Measurements from ENCODE around the gene MASTL. TPM values are rescaled to one million over a fixed set of nuclear protein-coding genes. Genes with fewer than 3 reads are reported as not detected.

The MASTL gene
- total RNA-seq, 1 experiment from 2014 or later, result 25.5 TPM

DNA sequence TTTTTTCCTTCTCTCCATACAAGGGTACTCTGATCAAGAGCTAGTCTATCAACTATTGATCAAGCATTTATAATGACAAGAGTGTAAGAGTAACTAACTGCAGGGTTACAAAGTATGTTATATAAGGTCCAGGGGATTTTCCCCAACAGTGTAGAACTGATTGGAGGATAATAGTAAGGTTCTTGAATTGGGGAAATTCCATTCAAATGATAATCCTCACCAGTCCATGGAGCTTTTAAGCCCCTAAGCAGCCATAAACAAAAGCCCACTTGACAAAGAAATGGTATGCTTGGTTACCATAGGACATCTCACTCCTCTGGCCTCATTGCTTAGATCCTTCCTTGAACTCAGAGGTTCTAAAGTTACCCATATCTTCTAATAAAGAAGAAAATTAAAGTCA lies 9.2 kb upstream of the MASTL start:
- ChIA-PET POLR2A (no interaction called here), CTCF (interaction anchor here (2.0 kb wide), 1 partner anchor 8 kb away, joined by 14 read pairs; the partner anchor contains the start of gene YME1L1)
- no peak for DNase-seq (ENCODE audit: low spot score)
- Mint-ChIP-seq H3K27ac (no peak overlapping the region), H3K36me3 (peaks cover 60% of the 10 kb centered on the region), H3K4me3 (no peak overlapping the region), H3K27me3 (ENCODE audit: low read depth) (no peaks in the 10 kb centered on the region), H3K9me3 (no peaks in the 10 kb centered on the region), H3K4me1 (peaks cover 2% of the 10 kb centered on the region; the same call in 1 of the 2 replicates)
- ATAC-seq, result no peak
- TF ChIP-seq ZNF671 (CRISPR knock-in tag; IDR thresholded peaks at IDR 0.05), result no peak
- TF ChIP-seq, protein P1, sequence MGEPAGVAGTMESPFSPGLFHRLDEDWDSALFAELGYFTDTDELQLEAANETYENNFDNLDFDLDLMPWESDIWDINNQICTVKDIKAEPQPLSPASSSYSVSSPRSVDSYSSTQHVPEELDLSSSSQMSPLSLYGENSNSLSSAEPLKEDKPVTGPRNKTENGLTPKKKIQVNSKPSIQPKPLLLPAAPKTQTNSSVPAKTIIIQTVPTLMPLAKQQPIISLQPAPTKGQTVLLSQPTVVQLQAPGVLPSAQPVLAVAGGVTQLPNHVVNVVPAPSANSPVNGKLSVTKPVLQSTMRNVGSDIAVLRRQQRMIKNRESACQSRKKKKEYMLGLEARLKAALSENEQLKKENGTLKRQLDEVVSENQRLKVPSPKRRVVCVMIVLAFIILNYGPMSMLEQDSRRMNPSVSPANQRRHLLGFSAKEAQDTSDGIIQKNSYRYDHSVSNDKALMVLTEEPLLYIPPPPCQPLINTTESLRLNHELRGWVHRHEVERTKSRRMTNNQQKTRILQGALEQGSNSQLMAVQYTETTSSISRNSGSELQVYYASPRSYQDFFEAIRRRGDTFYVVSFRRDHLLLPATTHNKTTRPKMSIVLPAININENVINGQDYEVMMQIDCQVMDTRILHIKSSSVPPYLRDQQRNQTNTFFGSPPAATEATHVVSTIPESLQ (CRISPR knock-in tag; IDR thresholded peaks at IDR 0.05), result no peak
- TF ChIP-seq, protein P2, sequence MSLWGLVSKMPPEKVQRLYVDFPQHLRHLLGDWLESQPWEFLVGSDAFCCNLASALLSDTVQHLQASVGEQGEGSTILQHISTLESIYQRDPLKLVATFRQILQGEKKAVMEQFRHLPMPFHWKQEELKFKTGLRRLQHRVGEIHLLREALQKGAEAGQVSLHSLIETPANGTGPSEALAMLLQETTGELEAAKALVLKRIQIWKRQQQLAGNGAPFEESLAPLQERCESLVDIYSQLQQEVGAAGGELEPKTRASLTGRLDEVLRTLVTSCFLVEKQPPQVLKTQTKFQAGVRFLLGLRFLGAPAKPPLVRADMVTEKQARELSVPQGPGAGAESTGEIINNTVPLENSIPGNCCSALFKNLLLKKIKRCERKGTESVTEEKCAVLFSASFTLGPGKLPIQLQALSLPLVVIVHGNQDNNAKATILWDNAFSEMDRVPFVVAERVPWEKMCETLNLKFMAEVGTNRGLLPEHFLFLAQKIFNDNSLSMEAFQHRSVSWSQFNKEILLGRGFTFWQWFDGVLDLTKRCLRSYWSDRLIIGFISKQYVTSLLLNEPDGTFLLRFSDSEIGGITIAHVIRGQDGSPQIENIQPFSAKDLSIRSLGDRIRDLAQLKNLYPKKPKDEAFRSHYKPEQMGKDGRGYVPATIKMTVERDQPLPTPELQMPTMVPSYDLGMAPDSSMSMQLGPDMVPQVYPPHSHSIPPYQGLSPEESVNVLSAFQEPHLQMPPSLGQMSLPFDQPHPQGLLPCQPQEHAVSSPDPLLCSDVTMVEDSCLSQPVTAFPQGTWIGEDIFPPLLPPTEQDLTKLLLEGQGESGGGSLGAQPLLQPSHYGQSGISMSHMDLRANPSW (CRISPR knock-in tag; conservative IDR thresholded peaks at IDR 0.05; ENCODE audit: low read depth), result no peak
- TF ChIP-seq, protein P3, sequence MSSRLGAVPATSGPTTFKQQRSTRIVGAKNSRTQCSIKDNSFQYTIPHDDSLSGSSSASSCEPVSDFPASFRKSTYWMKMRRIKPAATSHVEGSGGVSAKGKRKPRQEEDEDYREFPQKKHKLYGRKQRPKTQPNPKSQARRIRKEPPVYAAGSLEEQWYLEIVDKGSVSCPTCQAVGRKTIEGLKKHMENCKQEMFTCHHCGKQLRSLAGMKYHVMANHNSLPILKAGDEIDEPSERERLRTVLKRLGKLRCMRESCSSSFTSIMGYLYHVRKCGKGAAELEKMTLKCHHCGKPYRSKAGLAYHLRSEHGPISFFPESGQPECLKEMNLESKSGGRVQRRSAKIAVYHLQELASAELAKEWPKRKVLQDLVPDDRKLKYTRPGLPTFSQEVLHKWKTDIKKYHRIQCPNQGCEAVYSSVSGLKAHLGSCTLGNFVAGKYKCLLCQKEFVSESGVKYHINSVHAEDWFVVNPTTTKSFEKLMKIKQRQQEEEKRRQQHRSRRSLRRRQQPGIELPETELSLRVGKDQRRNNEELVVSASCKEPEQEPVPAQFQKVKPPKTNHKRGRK (CRISPR knock-in tag; IDR thresholded peaks at IDR 0.05; ENCODE audit: borderline replicate concordance), result no peak
- TF ChIP-seq, protein P4, sequence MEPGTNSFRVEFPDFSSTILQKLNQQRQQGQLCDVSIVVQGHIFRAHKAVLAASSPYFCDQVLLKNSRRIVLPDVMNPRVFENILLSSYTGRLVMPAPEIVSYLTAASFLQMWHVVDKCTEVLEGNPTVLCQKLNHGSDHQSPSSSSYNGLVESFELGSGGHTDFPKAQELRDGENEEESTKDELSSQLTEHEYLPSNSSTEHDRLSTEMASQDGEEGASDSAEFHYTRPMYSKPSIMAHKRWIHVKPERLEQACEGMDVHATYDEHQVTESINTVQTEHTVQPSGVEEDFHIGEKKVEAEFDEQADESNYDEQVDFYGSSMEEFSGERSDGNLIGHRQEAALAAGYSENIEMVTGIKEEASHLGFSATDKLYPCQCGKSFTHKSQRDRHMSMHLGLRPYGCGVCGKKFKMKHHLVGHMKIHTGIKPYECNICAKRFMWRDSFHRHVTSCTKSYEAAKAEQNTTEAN (CRISPR knock-in tag; IDR thresholded peaks at IDR 0.05), result no peak

DNA sequence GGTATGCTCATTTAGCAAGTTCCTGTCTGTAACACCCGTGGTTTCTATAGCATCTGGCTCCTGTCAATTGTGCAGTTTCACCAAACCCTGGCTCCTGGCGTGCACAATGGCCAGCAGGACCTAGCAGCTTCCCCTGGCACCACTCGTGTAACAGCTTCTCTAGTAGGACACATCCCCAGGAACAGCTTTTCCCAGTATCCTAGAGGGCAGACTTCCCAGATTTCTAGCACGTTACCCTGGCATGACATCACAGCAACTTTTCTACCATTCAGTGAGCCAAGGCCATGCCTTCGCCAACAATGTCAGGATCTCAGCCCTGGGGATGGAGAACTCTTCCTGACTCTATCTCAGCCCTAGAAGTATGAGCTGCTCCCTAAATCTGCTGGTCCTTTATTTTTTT lies 7.5 kb upstream of the MASTL start:
- no peak overlapping the region for H3K27ac Mint-ChIP-seq
- ATAC-seq, result no peak
- ChIA-PET POLR2A (interaction anchor here (0.6 kb wide), 1 partner anchor 19 kb away, joined by 3 read pairs; no protein-coding TSS in a partner anchor), CTCF (no interaction called here)
- no peak for DNase-seq (ENCODE audit: low spot score)
- H3K4me3 Mint-ChIP-seq, result no peak overlapping the region
- H3K9me3 Mint-ChIP-seq, result no peaks in the 10 kb centered on the region
- H3K36me3 Mint-ChIP-seq, result peaks cover 53% of the 10 kb centered on the region
- peaks cover 11% of the 10 kb centered on the region for H3K4me1 Mint-ChIP-seq
- no peak for TF ChIP-seq PRRX2 (CRISPR knock-in tag; IDR thresholded peaks at IDR 0.05)
- no peak for TF ChIP-seq JAZF1 (CRISPR knock-in tag; IDR thresholded peaks at IDR 0.05)
- TF ChIP-seq, protein P5, sequence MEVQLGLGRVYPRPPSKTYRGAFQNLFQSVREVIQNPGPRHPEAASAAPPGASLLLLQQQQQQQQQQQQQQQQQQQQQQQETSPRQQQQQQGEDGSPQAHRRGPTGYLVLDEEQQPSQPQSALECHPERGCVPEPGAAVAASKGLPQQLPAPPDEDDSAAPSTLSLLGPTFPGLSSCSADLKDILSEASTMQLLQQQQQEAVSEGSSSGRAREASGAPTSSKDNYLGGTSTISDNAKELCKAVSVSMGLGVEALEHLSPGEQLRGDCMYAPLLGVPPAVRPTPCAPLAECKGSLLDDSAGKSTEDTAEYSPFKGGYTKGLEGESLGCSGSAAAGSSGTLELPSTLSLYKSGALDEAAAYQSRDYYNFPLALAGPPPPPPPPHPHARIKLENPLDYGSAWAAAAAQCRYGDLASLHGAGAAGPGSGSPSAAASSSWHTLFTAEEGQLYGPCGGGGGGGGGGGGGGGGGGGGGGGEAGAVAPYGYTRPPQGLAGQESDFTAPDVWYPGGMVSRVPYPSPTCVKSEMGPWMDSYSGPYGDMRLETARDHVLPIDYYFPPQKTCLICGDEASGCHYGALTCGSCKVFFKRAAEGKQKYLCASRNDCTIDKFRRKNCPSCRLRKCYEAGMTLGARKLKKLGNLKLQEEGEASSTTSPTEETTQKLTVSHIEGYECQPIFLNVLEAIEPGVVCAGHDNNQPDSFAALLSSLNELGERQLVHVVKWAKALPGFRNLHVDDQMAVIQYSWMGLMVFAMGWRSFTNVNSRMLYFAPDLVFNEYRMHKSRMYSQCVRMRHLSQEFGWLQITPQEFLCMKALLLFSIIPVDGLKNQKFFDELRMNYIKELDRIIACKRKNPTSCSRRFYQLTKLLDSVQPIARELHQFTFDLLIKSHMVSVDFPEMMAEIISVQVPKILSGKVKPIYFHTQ (CRISPR knock-in tag; IDR thresholded peaks at IDR 0.05), result no peak
- TF ChIP-seq, protein P6, sequence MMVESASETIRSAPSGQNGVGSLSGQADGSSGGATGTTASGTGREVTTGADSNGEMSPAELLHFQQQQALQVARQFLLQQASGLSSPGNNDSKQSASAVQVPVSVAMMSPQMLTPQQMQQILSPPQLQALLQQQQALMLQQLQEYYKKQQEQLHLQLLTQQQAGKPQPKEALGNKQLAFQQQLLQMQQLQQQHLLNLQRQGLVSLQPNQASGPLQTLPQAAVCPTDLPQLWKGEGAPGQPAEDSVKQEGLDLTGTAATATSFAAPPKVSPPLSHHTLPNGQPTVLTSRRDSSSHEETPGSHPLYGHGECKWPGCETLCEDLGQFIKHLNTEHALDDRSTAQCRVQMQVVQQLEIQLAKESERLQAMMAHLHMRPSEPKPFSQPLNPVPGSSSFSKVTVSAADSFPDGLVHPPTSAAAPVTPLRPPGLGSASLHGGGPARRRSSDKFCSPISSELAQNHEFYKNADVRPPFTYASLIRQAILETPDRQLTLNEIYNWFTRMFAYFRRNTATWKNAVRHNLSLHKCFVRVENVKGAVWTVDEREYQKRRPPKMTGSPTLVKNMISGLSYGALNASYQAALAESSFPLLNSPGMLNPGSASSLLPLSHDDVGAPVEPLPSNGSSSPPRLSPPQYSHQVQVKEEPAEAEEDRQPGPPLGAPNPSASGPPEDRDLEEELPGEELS (CRISPR knock-in tag; IDR thresholded peaks at IDR 0.05), result no peak
- TF ChIP-seq, protein P7, sequence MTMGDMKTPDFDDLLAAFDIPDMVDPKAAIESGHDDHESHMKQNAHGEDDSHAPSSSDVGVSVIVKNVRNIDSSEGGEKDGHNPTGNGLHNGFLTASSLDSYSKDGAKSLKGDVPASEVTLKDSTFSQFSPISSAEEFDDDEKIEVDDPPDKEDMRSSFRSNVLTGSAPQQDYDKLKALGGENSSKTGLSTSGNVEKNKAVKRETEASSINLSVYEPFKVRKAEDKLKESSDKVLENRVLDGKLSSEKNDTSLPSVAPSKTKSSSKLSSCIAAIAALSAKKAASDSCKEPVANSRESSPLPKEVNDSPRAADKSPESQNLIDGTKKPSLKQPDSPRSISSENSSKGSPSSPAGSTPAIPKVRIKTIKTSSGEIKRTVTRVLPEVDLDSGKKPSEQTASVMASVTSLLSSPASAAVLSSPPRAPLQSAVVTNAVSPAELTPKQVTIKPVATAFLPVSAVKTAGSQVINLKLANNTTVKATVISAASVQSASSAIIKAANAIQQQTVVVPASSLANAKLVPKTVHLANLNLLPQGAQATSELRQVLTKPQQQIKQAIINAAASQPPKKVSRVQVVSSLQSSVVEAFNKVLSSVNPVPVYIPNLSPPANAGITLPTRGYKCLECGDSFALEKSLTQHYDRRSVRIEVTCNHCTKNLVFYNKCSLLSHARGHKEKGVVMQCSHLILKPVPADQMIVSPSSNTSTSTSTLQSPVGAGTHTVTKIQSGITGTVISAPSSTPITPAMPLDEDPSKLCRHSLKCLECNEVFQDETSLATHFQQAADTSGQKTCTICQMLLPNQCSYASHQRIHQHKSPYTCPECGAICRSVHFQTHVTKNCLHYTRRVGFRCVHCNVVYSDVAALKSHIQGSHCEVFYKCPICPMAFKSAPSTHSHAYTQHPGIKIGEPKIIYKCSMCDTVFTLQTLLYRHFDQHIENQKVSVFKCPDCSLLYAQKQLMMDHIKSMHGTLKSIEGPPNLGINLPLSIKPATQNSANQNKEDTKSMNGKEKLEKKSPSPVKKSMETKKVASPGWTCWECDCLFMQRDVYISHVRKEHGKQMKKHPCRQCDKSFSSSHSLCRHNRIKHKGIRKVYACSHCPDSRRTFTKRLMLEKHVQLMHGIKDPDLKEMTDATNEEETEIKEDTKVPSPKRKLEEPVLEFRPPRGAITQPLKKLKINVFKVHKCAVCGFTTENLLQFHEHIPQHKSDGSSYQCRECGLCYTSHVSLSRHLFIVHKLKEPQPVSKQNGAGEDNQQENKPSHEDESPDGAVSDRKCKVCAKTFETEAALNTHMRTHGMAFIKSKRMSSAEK (CRISPR knock-in tag; IDR thresholded peaks at IDR 0.05; ENCODE audit: borderline replicate concordance), result no peak
- TF ChIP-seq, protein P8, sequence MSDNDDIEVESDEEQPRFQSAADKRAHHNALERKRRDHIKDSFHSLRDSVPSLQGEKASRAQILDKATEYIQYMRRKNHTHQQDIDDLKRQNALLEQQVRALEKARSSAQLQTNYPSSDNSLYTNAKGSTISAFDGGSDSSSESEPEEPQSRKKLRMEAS (CRISPR knock-in tag; IDR thresholded peaks at IDR 0.05), result no peak
- no peak for TF ChIP-seq CREB1 (CRISPR knock-in tag; IDR thresholded peaks at IDR 0.05)
- no peak for TF ChIP-seq NR2C2 (CRISPR knock-in tag; IDR thresholded peaks at IDR 0.05)
- no peak for TF ChIP-seq ELF4 (CRISPR knock-in tag; IDR thresholded peaks at IDR 0.05; ENCODE audit: low read depth)
- no peaks in the 10 kb centered on the region for H3K27me3 Mint-ChIP-seq (ENCODE audit: low read depth)
